Caco-2 (cell line): ENCODE results near the gene CABLES2. TPM values are rescaled to one million over a fixed set of nuclear protein-coding genes. Genes with fewer than 3 reads are reported as not detected.
A peak's percentile ranks its signal among the peaks of the same experiment; 100 is the strongest.

Experiments
- BruUV-seq: library from RNA; stranded (reverse); fragments of 400-500 nt; replicated peaks from 2 replicates; lab custom pipeline; 2021; lab: Mats Ljungman, UMichigan
- CTCF ChIA-PET: fragments of 300-600 bp; sonication (Branson Sonifier 250); formaldehyde crosslinking; loops from one replicate; lab custom pipeline; 2022; ENCODE audit warnings: antibody characterized with exemption; lab: Charles Lee
- POLR2A ChIA-PET: fragments of 300-600 bp; sonication (Branson Sonifier 250); formaldehyde crosslinking; loops from one replicate; lab custom pipeline; 2022; ENCODE audit warnings: antibody characterized with exemption; lab: Charles Lee
- DNase-seq, 2 experiments: peaks; one replicate each; pipeline versions ENCODE4 v3.0.0 to v3.0.0-alpha.2; 2020 to 2022
- H3K27me3 ChIP-seq: replicated peaks from 2 replicates; pipeline ENCODE4 v1.6.0; 2011; ENCODE audit warnings: low read length; ENCODE audit not compliant: control insufficient read depth, insufficient read depth
- H3K36me3 ChIP-seq: 2 replicates; pipeline ENCODE4 v1.5.1; 2011; ENCODE audit warnings: low read length; ENCODE audit not compliant: control insufficient read depth, insufficient read depth
- H3K4me1 ChIP-seq: fragments of 250-450 bp; sonication (Bioruptor Pico); 2 replicates; pipeline ENCODE4 v1.5.1; 2020; ENCODE audit warnings: mild to moderate bottlenecking
- H3K4me3 ChIP-seq: 2 replicates; pipeline ENCODE4 v1.5.1; 2011; ENCODE audit warnings: low read depth, mild to moderate bottlenecking, control low read depth, low read length
- H3K9me3 ChIP-seq: fragments of 250-450 bp; sonication (Bioruptor Pico); 2 replicates; pipeline ENCODE4 v1.5.1; 2020; ENCODE audit warnings: mild to moderate bottlenecking, moderate library complexity
- H3K27ac Mint-ChIP-seq: one replicate; pipeline ENCODE4 v1.8.0; 2022; ENCODE audit warnings: mixed read lengths; ENCODE audit not compliant: unreplicated experiment
- H3K27me3 Mint-ChIP-seq: one replicate; pipeline ENCODE4 v1.8.0; 2022; ENCODE audit warnings: mixed read lengths; ENCODE audit not compliant: insufficient read depth, unreplicated experiment
- H3K36me3 Mint-ChIP-seq: one replicate; pipeline ENCODE4 v1.8.0; 2022; ENCODE audit warnings: mild to moderate bottlenecking, mixed read lengths; ENCODE audit not compliant: insufficient read depth, unreplicated experiment
- H3K4me1 Mint-ChIP-seq: one replicate; pipeline ENCODE4 v1.8.0; 2022; ENCODE audit warnings: low read depth, mixed read lengths; ENCODE audit not compliant: unreplicated experiment
- H3K4me3 Mint-ChIP-seq: one replicate; pipeline ENCODE4 v1.8.0; 2022; ENCODE audit warnings: mild to moderate bottlenecking, moderate library complexity, mixed read lengths; ENCODE audit not compliant: unreplicated experiment
- H3K9me3 Mint-ChIP-seq: one replicate; pipeline ENCODE4 v1.8.0; 2022; ENCODE audit warnings: mixed read lengths; ENCODE audit not compliant: unreplicated experiment
- CTCF ChIP-seq, 2 experiments: fragments of 200-600 bp in 1 of 2; IDR thresholded peaks; 1 replicate in 1 of 2; 2 replicates in 1 of 2; pipeline versions ENCODE4 v1.5.1 to v1.8.0; 2011 to 2022; ENCODE audit warnings: antibody characterized with exemption in 1 of 2, control low read depth in 1 of 2, inconsistent platforms in 1 of 2, low read depth in 1 of 2, low read length in 1 of 2, mild to moderate bottlenecking in 1 of 2, moderate library complexity in 1 of 2; ENCODE audit not compliant: insufficient read depth in 1 of 2, severe bottlenecking in 1 of 2, unreplicated experiment in 1 of 2
- intact Hi-C: fragments of 100-400 bp; cut with micrococcal nuclease; formaldehyde crosslinking; loops from one replicate; pipeline ENCODE4 v1.10.0; 2022; ENCODE audit not compliant: unreplicated experiment
- total RNA-seq: library from RNA; stranded (reverse); gene quantifications from 2 replicates; pipeline ENCODE4 v1.2.3, GENCODE V29; 2022

The CABLES2 gene
- total RNA-seq, 1 experiment from 2014 or later, result 36.4 TPM

- no peak for DNase-seq
- POLR2A ChIA-PET, result interaction anchor here (0.7 to 0.8 kb wide), 3 partner anchors 11 to 40 kb away, joined by 3 read pairs; partner anchors contain the start of gene LAMA5
- Histone ChIP-seq H3K4me1 (peaks cover 76% of the 10 kb centered on the region), H3K9me3 (no peaks in the 10 kb centered on the region), H3K27me3 (no peaks in the 10 kb centered on the region), H3K4me3 (no peak overlapping the region), H3K36me3 (peaks cover 31% of the 10 kb centered on the region)
- TF ChIP-seq CTCF (IDR thresholded peaks at IDR 0.05; ENCODE audit: insufficient read depth in 1 of 2, low read depth in 1 of 2, low read length in 1 of 2, severe bottlenecking in 1 of 2, unreplicated experiment in 1 of 2), result no peak
- Mint-ChIP-seq H3K27ac (peak overlapping the region; percentile 80), H3K27me3 (no peaks in the 10 kb centered on the region), H3K4me1 (peaks cover 12% of the 10 kb centered on the region), H3K4me3 (peak overlapping the region; percentile 38), H3K9me3 (no peaks in the 10 kb centered on the region), H3K36me3 (peaks cover 99% of the 10 kb centered on the region)
- BruUV-seq, result no TSS peak
- intact Hi-C loops, result no loop called here
- CTCF ChIA-PET, result interaction anchor here (0.6 to 3.3 kb wide), 3 partner anchors 10 to 221 kb away, joined by 3 to 11 read pairs (median 3); no protein-coding TSS in a partner anchor
Measured at GRCh38 chr20:62355878-62356588, 51.1 kb downstream of the CABLES2 start.

DNA sequence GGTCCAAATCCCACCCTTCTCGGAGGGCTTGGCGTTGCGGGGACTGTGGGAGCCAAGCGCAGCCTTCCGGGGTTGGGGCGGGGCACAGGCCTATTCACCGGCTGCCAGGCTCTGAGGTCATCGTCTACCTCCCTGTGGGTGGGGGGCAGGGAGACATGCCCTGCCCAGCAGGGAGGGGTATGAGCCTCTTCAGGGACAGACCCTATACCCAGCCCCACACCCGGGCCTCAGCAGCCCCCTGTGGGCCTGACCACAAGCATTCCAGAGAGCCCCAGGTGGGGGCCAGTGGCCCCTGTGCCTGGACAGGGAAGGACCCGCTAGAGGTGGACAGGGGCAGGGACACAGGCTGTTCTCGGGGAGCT is 51.6 kb downstream of the CABLES2 start:
- peaks cover 12% of the 10 kb centered on the region for H3K4me1 Mint-ChIP-seq
- intact Hi-C loops, result no loop called here
- no TSS peak for BruUV-seq
- no peaks in the 10 kb centered on the region for H3K9me3 Mint-ChIP-seq
- no peaks in the 10 kb centered on the region for H3K27me3 Mint-ChIP-seq
- Histone ChIP-seq H3K36me3 (peaks cover 29% of the 10 kb centered on the region), H3K4me1 (peaks cover 77% of the 10 kb centered on the region), H3K27me3 (no peaks in the 10 kb centered on the region), H3K9me3 (no peaks in the 10 kb centered on the region), H3K4me3 (no peak overlapping the region)
- ChIA-PET CTCF (interaction anchor here (0.6 to 3.3 kb wide), 2 partner anchors 10 to 27 kb away, joined by 3 to 11 read pairs; no protein-coding TSS in a partner anchor), POLR2A (interaction anchor here (0.8 kb wide), 1 partner anchor 32 kb away, joined by 3 read pairs; no protein-coding TSS in a partner anchor)
- no peak for DNase-seq
- peak overlapping the region; percentile 38 for H3K4me3 Mint-ChIP-seq
- peaks cover 99% of the 10 kb centered on the region for H3K36me3 Mint-ChIP-seq
- H3K27ac Mint-ChIP-seq, result peak overlapping the region; percentile 80
- no peak for TF ChIP-seq CTCF (IDR thresholded peaks at IDR 0.05; ENCODE audit: insufficient read depth in 1 of 2, low read depth in 1 of 2, low read length in 1 of 2, severe bottlenecking in 1 of 2, unreplicated experiment in 1 of 2)

- Mint-ChIP-seq H3K27ac (peak overlapping the region; percentile 80), H3K36me3 (peaks cover 100% of the 10 kb centered on the region), H3K27me3 (no peaks in the 10 kb centered on the region), H3K9me3 (no peaks in the 10 kb centered on the region), H3K4me1 (peaks cover 13% of the 10 kb centered on the region), H3K4me3 (no peak overlapping the region)
- H3K36me3 ChIP-seq, result peaks cover 29% of the 10 kb centered on the region
- intact Hi-C loops, result no loop called here
- no peaks in the 10 kb centered on the region for H3K9me3 ChIP-seq
- no peak for DNase-seq
- no peak for TF ChIP-seq CTCF (IDR thresholded peaks at IDR 0.05; ENCODE audit: insufficient read depth in 1 of 2, low read depth in 1 of 2, low read length in 1 of 2, severe bottlenecking in 1 of 2, unreplicated experiment in 1 of 2)
- no TSS peak for BruUV-seq
- H3K4me1 ChIP-seq, result peaks cover 82% of the 10 kb centered on the region
- ChIA-PET POLR2A (no interaction called here), CTCF (interaction anchor here (3.3 kb wide), 1 partner anchor 28 kb away, joined by 11 read pairs; no protein-coding TSS in a partner anchor)
- no peak overlapping the region for H3K4me3 ChIP-seq
- H3K27me3 ChIP-seq, result no peaks in the 10 kb centered on the region
Measured at GRCh38 chr20:62354811-62355341, 52.2 kb downstream of the CABLES2 start.
